K562 (cell line): Measurements from ENCODE around the gene ALOXE3. TPM values are rescaled to one million over a fixed set of nuclear protein-coding genes. Genes with fewer than 3 reads are reported as not detected.

Experiments used
- ATF3 ChIP-seq, 2 experiments: fragments of 450-650 bp in 1 of 2; sonication (generic) in 1 of 2; formaldehyde crosslinking in 1 of 2; IDR thresholded peaks in 1 of 2; conservative IDR thresholded peaks in 1 of 2; 2 replicates each; pipeline versions ENCODE4 v1.6.1 to v1.8.1; 2016 to 2023; ENCODE audit warnings: mild to moderate bottlenecking in 2 of 2, moderate library complexity in 2 of 2, inconsistent platforms in 1 of 2, missing genetic modification reagents in 1 of 2
- CEBPG ChIP-seq, 3 experiments: fragments of 200-800 bp in 1 of 3; sonication (Bioruptor generic) in 1 of 3; sonication (generic) in 1 of 3; formaldehyde crosslinking in 1 of 3; IDR thresholded peaks in 2 of 3; conservative IDR thresholded peaks in 1 of 3; 2 replicates each; pipeline versions ENCODE4 v1.6.1 to v1.8.0; 2016 to 2022; ENCODE audit warnings: missing compliant biosample characterization in 2 of 3, missing genetic modification characterization in 2 of 3, mild to moderate bottlenecking in 1 of 3, missing genetic modification reagents in 1 of 3
- CHCHD3 ChIP-seq: fragments of 250-450 bp; sonication (Bioruptor Pico); IDR thresholded peaks from 2 replicates; pipeline ENCODE4 v2.1.2; 2022; ENCODE audit warnings: mild to moderate bottlenecking
- HINFP ChIP-seq: fragments of 450-650 bp; conservative IDR thresholded peaks from 2 replicates; pipeline ENCODE4 v1.6.1; 2016; ENCODE audit warnings: missing genetic modification characterization, low read depth, mild to moderate bottlenecking, control low read depth, missing compliant biosample characterization
- HLTF ChIP-seq: fragments of 450-650 bp; IDR thresholded peaks from 2 replicates; pipeline ENCODE4 v1.6.1; 2016
- MAFK ChIP-seq: IDR thresholded peaks from 2 replicates; pipeline ENCODE4 v1.6.1; 2011; ENCODE audit warnings: low read length, improper control_type of control experiment
- MEF2D ChIP-seq: conservative IDR thresholded peaks from 2 replicates; pipeline ENCODE4 v1.6.1; 2016; ENCODE audit warnings: low read depth, missing genetic modification characterization, missing compliant biosample characterization
- PPARD ChIP-seq: fragments of 250-450 bp; sonication (Bioruptor Pico); IDR thresholded peaks from 2 replicates; pipeline ENCODE4 v1.8.0; 2022; ENCODE audit warnings: inconsistent platforms, mild to moderate bottlenecking, moderate library complexity
- RBM22 ChIP-seq: fragments of 200-400 bp; formaldehyde crosslinking; IDR thresholded peaks from 2 replicates; pipeline ENCODE4 v1.6.1; 2018; ENCODE audit warnings: low read length, low read depth; ENCODE audit not compliant: poor library complexity, severe bottlenecking
- SNRNP70 ChIP-seq: fragments of 200-400 bp; formaldehyde crosslinking; optimal IDR thresholded peaks from 2 replicates; pipeline ENCODE3; 2017; ENCODE audit warnings: low read depth, low read length
- SPI1 ChIP-seq: IDR thresholded peaks from 2 replicates; pipeline ENCODE4 v1.6.1; 2011; ENCODE audit warnings: low read depth, low read length, control low read depth, borderline replicate concordance
- THRAP3 ChIP-seq: fragments of 450-650 bp; IDR thresholded peaks from 2 replicates; pipeline ENCODE4 v1.6.1; 2016; ENCODE audit warnings: mild to moderate bottlenecking, inconsistent platforms, borderline replicate concordance
- USF2 ChIP-seq: sonication (generic); formaldehyde crosslinking; IDR thresholded peaks from 2 replicates; pipeline ENCODE4 v1.5.0; 2020; ENCODE audit warnings: missing genetic modification reagents
- ZBTB7A ChIP-seq: IDR thresholded peaks from 2 replicates; pipeline ENCODE4 v1.6.1; 2011; ENCODE audit warnings: low read depth, mild to moderate bottlenecking, low read length, moderate library complexity, borderline replicate concordance; ENCODE audit not compliant: control insufficient read depth
- ZFP30 ChIP-seq: fragments of 250-450 bp; sonication (Bioruptor Pico); IDR thresholded peaks from 2 replicates; pipeline ENCODE4 v1.8.0; 2022; ENCODE audit warnings: moderate library complexity, mild to moderate bottlenecking, inconsistent platforms, borderline replicate concordance
- ZNF561 ChIP-seq: fragments of 450-650 bp; formaldehyde crosslinking; conservative IDR thresholded peaks from 2 replicates; pipeline ENCODE4 v1.4.0; 2020; ENCODE audit warnings: mild to moderate bottlenecking, moderate library complexity
- ZNF75A ChIP-seq: fragments of 450-650 bp; formaldehyde crosslinking; IDR thresholded peaks from 2 replicates; pipeline ENCODE4 v1.4.0; 2020; ENCODE audit warnings: mild to moderate bottlenecking
- ZNF780A ChIP-seq: fragments of 250-450 bp; sonication (Bioruptor Pico); IDR thresholded peaks from 2 replicates; pipeline ENCODE4 v1.5.0; 2021; ENCODE audit warnings: mild to moderate bottlenecking
- polyA plus RNA-seq, 8 experiments: library from polyadenylated mRNA; depleted of rRNA in 4 of 8; stranded (reverse) in 5 of 8; unstranded in 3 of 8; fragments of >200 nt; fragmentation: Nextera tagmentation in 2 of 8; fragmentation: Illumina TruSeq in 1 of 8; extraction: Ambion mirVana in 2 of 8; extraction: Trizol in 1 of 8; gene quantifications; 2 replicates each; pipeline versions ENCODE4 v1.2.1 to v1.2.3, GENCODE V29; 2011 to 2014; ENCODE audit warnings: inconsistent platforms in 1 of 8, missing spikeins in 1 of 8
- total RNA-seq, 7 experiments: library from RNA; depleted of rRNA in 6 of 7; stranded (reverse); fragments of >200 nt in 6 of 7; fragmentation: Illumina TruSeq in 2 of 7; extraction: Trizol in 2 of 7; gene quantifications; 2 replicates each; pipeline versions ENCODE4 v1.2.1 to v1.2.3, GENCODE V29; 2011 to 2021; ENCODE audit warnings: low replicate concordance in 1 of 7
- TF ChIP-seq, protein P1 (sequence below): sonication (generic); formaldehyde crosslinking; IDR thresholded peaks from 2 replicates; pipeline ENCODE4 v1.4.0; 2020; ENCODE audit warnings: mild to moderate bottlenecking, missing genetic modification reagents
- TF ChIP-seq, protein P2 (sequence below): fragments of 250-450 bp; sonication (Bioruptor Pico); IDR thresholded peaks from 2 replicates; pipeline ENCODE4 v1.5.1; 2021; ENCODE audit warnings: mild to moderate bottlenecking

The ALOXE3 gene
- total and polyA plus RNA-seq, 9 of the 15 experiments (the other 6 are each of a cell fraction or from before 2014, with no cell fraction given): 0.04 TPM; not detected in 8

GRCh38 chr17:8120520-8121406 lies 2.4 kb upstream of the ALOXE3 start (continued):
- TF ChIP-seq HINFP (tag): no peak
- peak; percentile 42 for TF ChIP-seq RBM22
- TF ChIP-seq SNRNP70: no peak
- TF ChIP-seq, protein P1, sequence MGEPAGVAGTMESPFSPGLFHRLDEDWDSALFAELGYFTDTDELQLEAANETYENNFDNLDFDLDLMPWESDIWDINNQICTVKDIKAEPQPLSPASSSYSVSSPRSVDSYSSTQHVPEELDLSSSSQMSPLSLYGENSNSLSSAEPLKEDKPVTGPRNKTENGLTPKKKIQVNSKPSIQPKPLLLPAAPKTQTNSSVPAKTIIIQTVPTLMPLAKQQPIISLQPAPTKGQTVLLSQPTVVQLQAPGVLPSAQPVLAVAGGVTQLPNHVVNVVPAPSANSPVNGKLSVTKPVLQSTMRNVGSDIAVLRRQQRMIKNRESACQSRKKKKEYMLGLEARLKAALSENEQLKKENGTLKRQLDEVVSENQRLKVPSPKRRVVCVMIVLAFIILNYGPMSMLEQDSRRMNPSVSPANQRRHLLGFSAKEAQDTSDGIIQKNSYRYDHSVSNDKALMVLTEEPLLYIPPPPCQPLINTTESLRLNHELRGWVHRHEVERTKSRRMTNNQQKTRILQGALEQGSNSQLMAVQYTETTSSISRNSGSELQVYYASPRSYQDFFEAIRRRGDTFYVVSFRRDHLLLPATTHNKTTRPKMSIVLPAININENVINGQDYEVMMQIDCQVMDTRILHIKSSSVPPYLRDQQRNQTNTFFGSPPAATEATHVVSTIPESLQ (CRISPR knock-in tag): no peak
- TF ChIP-seq, protein P2, sequence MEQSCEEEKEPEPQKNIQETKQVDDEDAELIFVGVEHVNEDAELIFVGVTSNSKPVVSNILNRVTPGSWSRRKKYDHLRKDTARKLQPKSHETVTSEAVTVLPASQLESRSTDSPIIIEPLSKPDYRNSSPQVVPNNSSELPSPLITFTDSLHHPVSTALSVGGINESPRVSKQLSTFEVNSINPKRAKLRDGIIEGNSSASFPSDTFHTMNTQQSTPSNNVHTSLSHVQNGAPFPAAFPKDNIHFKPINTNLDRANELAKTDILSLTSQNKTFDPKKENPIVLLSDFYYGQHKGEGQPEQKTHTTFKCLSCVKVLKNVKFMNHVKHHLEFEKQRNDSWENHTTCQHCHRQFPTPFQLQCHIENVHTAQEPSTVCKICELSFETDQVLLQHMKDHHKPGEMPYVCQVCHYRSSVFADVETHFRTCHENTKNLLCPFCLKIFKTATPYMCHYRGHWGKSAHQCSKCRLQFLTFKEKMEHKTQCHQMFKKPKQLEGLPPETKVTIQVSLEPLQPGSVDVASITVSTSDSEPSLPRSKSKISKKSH (CRISPR knock-in tag): no peak
- no peak for TF ChIP-seq THRAP3
- TF ChIP-seq ZFP30 (CRISPR knock-in tag): no peak
- TF ChIP-seq MEF2D: no peak
- TF ChIP-seq CEBPG (CRISPR knock-in tag; IDR thresholded peaks at IDR 0.05): peak; percentile 62
- no peak for TF ChIP-seq CEBPG (tag; conservative IDR thresholded peaks at IDR 0.05 in 1 of 2, IDR thresholded peaks at IDR 0.05 in 1 of 2)
- TF ChIP-seq CHCHD3 (CRISPR knock-in tag): no peak
- no peak for TF ChIP-seq PPARD (CRISPR knock-in tag)
- TF ChIP-seq MAFK: no peak
- TF ChIP-seq ZBTB7A: no peak
- TF ChIP-seq ZNF561 (CRISPR knock-in tag): no peak
- no peak for TF ChIP-seq SPI1
- no peak for TF ChIP-seq ZNF75A
- TF ChIP-seq ATF3 (IDR thresholded peaks at IDR 0.05): no peak; the same call in 1 of the 2 replicates
- TF ChIP-seq ATF3 (CRISPR knock-in tag; conservative IDR thresholded peaks at IDR 0.05): no peak
- no peak for TF ChIP-seq ZNF780A (CRISPR knock-in tag)
- TF ChIP-seq USF2 (CRISPR knock-in tag): no peak
- TF ChIP-seq HLTF: no peak
